8988T (cell line): ENCODE results near the gene SLC20A1.

Experiments used
- DNase-seq: peaks from one replicate; pipeline ENCODE4 v3.0.0; 2011

The SLC20A1 gene

DNA sequence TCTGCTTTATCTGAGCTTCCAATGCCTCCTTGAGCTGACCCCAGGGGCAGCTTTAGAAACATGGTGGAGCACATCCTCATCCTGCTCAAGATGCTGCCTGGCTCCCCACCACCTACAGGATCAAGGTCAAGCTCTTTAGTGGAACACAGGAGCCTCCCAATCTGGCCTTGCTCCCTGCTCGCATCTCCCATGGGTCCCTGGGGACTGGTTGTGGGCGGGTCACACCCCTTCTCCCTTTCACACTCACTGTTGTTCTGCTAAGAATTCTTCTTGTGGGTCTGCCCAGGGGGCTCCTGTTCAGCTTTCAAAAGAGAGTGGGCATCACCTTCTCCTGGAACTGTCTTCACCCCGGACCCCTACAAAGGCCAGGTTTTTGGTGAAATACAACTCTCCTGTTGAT, 66.7 kb downstream of the SLC20A1 start:
- no peak for DNase-seq

DNA sequence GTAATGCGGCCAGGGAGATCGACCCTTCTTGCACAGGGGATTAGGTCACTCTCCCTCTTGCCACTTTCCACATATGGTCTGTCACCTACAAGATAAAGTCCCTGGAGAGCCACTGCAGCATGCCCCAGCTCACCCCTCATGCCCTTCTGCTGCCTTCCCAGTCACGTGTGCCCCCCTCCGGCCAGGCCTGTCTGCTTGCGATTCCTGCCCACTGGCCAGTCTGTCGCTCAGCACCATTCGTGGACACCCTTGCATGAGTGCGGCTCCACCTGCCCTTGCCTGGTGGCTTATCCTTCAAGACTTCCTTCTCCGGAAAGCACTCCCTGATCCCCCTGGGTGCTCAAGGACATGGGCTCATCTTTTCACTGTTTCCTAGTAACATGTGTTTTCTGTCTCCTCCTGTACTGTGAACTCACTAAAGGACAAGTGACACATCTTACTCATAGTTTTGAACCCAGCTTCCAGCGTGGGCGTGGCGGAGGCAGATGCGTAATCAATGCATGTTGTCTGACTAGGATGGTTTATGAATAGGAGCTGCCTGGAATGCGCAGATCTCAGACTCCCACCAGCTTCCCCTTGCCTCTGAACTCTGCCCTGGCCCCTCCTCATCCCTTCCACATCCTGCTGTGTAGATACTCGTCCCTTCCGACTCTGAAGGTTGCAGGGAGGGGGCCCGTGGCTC, 67.3 kb downstream of the SLC20A1 start:
- DNase-seq, result no peak
